ENCODE data around the gene UBR4.

The UBR4 gene

DNA sequence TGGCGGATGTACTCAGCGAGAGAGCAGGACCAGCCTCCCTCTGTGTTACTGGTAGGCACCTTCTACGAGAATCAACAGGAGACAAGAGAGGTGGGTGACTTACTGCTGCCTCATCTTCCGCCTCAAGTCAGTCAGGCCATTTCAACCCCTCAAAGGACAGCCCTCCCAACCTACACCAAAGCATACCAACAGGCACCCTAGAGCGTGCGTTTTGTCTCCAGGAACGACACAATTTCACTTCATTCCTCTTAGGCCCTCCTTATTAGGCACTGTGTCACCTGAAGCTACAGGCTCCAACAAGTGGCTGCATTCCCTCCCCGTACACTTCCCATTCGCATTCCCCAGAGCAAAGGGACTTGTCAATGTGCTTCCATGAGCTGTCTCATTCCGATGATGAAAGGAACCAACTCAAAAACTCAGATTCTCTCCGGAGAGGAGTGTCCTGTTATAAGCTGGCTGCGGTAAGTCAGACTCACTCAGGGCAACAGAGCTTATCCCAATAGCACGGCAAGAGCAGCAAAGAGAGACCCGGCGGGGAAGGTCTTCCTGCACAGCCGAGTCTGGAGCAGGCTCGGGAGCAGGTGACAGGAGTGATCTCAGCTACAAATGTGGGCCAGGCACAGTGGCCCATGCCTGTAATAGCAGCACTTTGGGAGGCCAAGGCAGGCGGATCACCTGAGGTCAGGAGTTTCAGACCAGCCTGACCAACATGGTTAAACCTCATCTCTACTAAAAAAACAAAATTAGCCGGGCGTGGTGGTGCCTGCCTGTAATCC, 133.0 kb downstream of the UBR4 start:
- CTCF ChIA-PET = no interaction called here
- POLR2A ChIA-PET = no interaction called here
- TF ChIP-seq, protein P1, sequence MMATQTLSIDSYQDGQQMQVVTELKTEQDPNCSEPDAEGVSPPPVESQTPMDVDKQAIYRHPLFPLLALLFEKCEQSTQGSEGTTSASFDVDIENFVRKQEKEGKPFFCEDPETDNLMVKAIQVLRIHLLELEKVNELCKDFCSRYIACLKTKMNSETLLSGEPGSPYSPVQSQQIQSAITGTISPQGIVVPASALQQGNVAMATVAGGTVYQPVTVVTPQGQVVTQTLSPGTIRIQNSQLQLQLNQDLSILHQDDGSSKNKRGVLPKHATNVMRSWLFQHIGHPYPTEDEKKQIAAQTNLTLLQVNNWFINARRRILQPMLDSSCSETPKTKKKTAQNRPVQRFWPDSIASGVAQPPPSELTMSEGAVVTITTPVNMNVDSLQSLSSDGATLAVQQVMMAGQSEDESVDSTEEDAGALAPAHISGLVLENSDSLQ (IDR thresholded peaks at IDR 0.05) = no peak
- no peak for TF ChIP-seq CTBP1 (IDR thresholded peaks at IDR 0.05; ENCODE audit: borderline replicate concordance)
- TF ChIP-seq NFRKB (IDR thresholded peaks at IDR 0.05) = no peak
- no peak for TF ChIP-seq ELF4 (IDR thresholded peaks at IDR 0.05)
- TF ChIP-seq SP1 (IDR thresholded peaks at IDR 0.05) = no peak
- no peak for TF ChIP-seq FOXM1 (IDR thresholded peaks at IDR 0.05; ENCODE audit: borderline replicate concordance)
- no peak for TF ChIP-seq SUZ12 (IDR thresholded peaks at IDR 0.05)
- TF ChIP-seq TARDBP (IDR thresholded peaks at IDR 0.05) = no peak
- no peak for DNase-seq (ENCODE audit: extremely low spot score)

DNA sequence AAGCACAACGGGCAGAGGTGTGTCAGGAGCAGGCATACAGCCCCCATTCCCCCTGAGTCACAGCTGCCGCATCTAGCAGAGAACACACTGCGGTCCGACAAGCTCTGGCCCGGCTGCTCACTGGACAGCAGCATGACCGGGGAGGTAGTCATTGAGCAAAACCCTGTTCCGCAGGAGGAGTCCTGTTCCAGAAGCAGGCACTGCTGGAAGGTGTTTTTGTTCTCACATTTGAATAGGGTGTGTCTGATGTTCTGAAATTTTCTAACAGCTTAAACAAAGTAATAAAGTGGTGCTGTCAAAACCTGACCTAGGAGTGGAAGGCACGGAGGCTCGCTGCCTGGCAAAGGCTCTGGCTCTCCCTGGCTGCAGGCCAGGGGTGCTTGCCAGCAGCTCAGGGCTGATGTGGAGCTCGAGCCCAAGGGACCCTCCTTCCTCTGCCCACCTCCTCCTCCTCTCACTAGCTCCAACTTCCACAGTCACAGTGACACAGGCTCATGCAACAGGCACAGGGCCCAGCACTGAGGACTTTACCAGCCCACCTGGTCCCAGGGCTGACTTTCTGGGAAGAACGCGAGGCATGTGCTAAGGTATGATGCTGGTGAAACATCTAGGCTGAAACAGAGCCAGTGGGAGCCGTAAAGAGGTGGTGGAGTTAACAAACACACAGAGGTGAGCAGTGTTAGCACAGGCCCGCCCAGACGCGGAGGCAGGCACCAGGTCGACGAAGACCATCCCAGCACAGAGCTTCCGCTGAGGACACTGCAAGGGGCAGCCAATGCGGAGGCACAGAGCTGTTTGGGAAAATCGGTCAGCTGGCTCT, 135.0 kb downstream of the UBR4 start:
- TF ChIP-seq, protein P1 (IDR thresholded peaks at IDR 0.05) = no peak
- no peak for TF ChIP-seq FOXM1 (IDR thresholded peaks at IDR 0.05; ENCODE audit: borderline replicate concordance)
- no peak for TF ChIP-seq ARNT (IDR thresholded peaks at IDR 0.05)
- TF ChIP-seq TARDBP (IDR thresholded peaks at IDR 0.05) = no peak
- TF ChIP-seq FOXA1 (IDR thresholded peaks at IDR 0.05) = no peak
- no peak for TF ChIP-seq SP1 (IDR thresholded peaks at IDR 0.05)
- no peak for TF ChIP-seq ELF4 (IDR thresholded peaks at IDR 0.05)
- TF ChIP-seq LEF1 (IDR thresholded peaks at IDR 0.05; ENCODE audit: borderline replicate concordance) = no peak
- no peak for TF ChIP-seq FOXK2 (IDR thresholded peaks at IDR 0.05)
- TF ChIP-seq SUZ12 (IDR thresholded peaks at IDR 0.05) = no peak
- no peak for TF ChIP-seq ZNF384 (IDR thresholded peaks at IDR 0.05)
- TF ChIP-seq BHLHE40 (IDR thresholded peaks at IDR 0.05; ENCODE audit: borderline replicate concordance) = no peak
- TF ChIP-seq CTBP1 (IDR thresholded peaks at IDR 0.05; ENCODE audit: borderline replicate concordance) = no peak
- TF ChIP-seq NFRKB (IDR thresholded peaks at IDR 0.05) = no peak
- DNase-seq (ENCODE audit: extremely low spot score) = no peak
- POLR2A ChIA-PET = no interaction called here
- CTCF ChIA-PET = interaction anchor here (1.8 kb wide), 1 partner anchor 162 kb away, joined by 11 read pairs; no protein-coding TSS in a partner anchor

DNA sequence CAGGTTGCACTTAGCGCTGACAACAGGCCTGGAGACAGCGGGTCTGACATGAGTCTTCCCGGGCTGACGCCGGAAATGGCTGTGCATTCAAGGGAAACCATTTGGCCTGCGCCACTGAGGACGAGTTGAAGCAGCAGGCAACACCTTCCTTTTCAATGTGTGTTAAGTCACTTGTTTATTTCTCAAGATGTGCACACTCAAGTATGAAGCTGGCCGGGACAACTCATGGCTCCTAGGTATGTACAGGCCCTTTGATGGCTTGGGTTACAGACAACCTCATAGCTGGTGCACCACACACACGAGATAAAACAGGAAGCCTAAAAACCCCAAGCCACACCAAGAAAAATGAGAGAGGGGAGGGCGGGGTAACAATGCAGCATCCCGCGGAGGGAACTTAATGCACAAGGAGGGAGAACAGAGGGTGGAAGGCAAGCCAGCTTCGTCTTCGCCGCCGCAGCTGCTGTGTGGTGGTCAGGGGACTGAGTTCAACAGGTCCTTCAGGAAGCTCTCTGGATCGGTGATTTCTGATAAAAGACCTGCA, 135.6 kb downstream of the UBR4 start:
- CTCF ChIA-PET = interaction anchor here (1.8 kb wide), 1 partner anchor 161 kb away, joined by 11 read pairs; no protein-coding TSS in a partner anchor
- TF ChIP-seq L3MBTL2 (conservative IDR thresholded peaks at IDR 0.05) (no peak), NFRKB (IDR thresholded peaks at IDR 0.05) (no peak), LEF1 (IDR thresholded peaks at IDR 0.05; ENCODE audit: borderline replicate concordance) (no peak), CTBP1 (IDR thresholded peaks at IDR 0.05; ENCODE audit: borderline replicate concordance) (no peak), BHLHE40 (IDR thresholded peaks at IDR 0.05; ENCODE audit: borderline replicate concordance) (no peak), FOXK2 (IDR thresholded peaks at IDR 0.05) (no peak), ELF4 (IDR thresholded peaks at IDR 0.05) (no peak), SUZ12 (IDR thresholded peaks at IDR 0.05) (no peak), TARDBP (IDR thresholded peaks at IDR 0.05) (no peak), ARNT (IDR thresholded peaks at IDR 0.05) (no peak), FOXA1 (IDR thresholded peaks at IDR 0.05) (no peak), FOXM1 (IDR thresholded peaks at IDR 0.05; ENCODE audit: borderline replicate concordance) (no peak), HDGF (IDR thresholded peaks at IDR 0.05; ENCODE audit: borderline replicate concordance) (no peak), SP1 (IDR thresholded peaks at IDR 0.05) (no peak), ZNF384 (IDR thresholded peaks at IDR 0.05) (no peak)
- TF ChIP-seq, protein P1 (IDR thresholded peaks at IDR 0.05) = no peak
- no peak for DNase-seq (ENCODE audit: extremely low spot score)
- POLR2A ChIA-PET = no interaction called here

DNA sequence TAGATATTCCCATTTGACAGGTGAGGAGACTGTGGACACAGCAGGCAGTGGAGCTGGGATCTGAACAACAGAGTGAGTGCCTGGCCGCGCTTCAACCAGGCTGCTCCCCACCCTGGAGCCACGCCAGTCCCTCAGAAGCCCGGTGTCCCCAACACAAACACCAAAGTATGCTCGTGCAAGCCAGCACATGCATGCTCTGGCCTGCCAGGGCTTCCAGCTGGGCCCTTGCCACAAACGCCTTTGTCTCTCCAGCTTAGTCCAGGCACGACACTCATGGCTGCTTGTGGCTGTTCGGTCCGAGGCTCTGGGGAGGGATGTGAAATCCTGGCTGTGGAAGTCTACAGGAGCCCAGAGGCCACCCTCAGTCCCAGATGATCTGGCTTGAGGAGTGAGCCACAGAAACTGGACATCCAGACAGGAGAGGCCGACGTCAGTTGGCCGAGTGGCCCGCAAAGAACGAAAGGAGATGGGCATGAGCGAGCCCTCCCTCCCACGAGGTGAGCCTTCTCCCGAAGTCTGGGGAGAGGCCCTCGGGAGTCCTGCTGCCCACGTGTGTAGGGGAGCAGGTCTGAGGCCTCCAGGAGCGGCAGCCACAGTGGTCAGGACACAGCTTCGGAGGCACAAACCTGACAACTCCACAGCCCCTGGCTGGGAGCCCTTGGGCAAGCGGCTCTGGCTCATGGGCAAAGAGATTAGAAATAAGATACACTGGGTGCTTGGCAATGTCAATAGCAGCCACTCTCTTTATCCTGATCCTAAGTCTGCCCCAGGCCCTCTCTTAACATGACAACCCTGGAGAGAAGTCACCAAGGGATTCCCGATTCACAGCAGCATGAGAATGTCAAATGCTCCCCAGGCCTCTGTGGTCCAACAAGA, 136.5 kb downstream of the UBR4 start:
- TF ChIP-seq FOXA1 (IDR thresholded peaks at IDR 0.05) (no peak), CTBP1 (IDR thresholded peaks at IDR 0.05; ENCODE audit: borderline replicate concordance) (no peak), NFRKB (IDR thresholded peaks at IDR 0.05) (no peak), ZNF384 (IDR thresholded peaks at IDR 0.05) (no peak), SUZ12 (IDR thresholded peaks at IDR 0.05) (no peak), FOXK2 (IDR thresholded peaks at IDR 0.05) (no peak), BHLHE40 (IDR thresholded peaks at IDR 0.05; ENCODE audit: borderline replicate concordance) (no peak), FOXM1 (IDR thresholded peaks at IDR 0.05; ENCODE audit: borderline replicate concordance) (no peak), LEF1 (IDR thresholded peaks at IDR 0.05; ENCODE audit: borderline replicate concordance) (no peak)
- TF ChIP-seq, protein P1 (IDR thresholded peaks at IDR 0.05) = no peak
- ChIA-PET CTCF (interaction anchor here (1.0 to 1.3 kb wide), 2 partner anchors 160 to 163 kb away, joined by 3 read pairs; no protein-coding TSS in a partner anchor), POLR2A (no interaction called here)
- DNase-seq (ENCODE audit: extremely low spot score) = no peak
